DND-41 (cell line): Measurements from ENCODE around the gene AGAP9.

Experiments used
- ATAC-seq: fragments of 200-7000 bp; cut with Tn5 transposase; 3 replicates; pipeline ENCODE4 v1.9.1; 2021; ENCODE audit warnings: low read depth; ENCODE audit not compliant: insufficient read depth
- DNase-seq: peaks from one replicate; pipeline ENCODE4 v3.0.0-alpha.2; 2020
- H2AFZ ChIP-seq: 2 replicates; pipeline ENCODE4 v1.6.0; 2012; ENCODE audit warnings: low read depth, low read length
- H3K27ac ChIP-seq: 2 replicates; pipeline ENCODE4 v1.5.1; 2012; ENCODE audit warnings: low read length, inconsistent platforms
- H3K27me3 ChIP-seq: fragments of 200-600 bp; sonication (generic); 2 replicates; pipeline ENCODE4 v1.6.0; 2012; ENCODE audit warnings: low read length, mild to moderate bottlenecking, inconsistent platforms; ENCODE audit not compliant: insufficient read depth, poor library complexity
- H3K36me3 ChIP-seq: 2 replicates; pipeline ENCODE4 v1.5.1; 2012; ENCODE audit warnings: low read length, inconsistent platforms; ENCODE audit not compliant: insufficient read depth
- H3K4me1 ChIP-seq: 2 replicates; pipeline ENCODE4 v1.5.1; 2012; ENCODE audit warnings: mild to moderate bottlenecking, low read length; ENCODE audit not compliant: insufficient read depth
- H3K4me2 ChIP-seq: 2 replicates; pipeline ENCODE4 v1.6.0; 2012; ENCODE audit warnings: mild to moderate bottlenecking, moderate library complexity, low read length, inconsistent platforms; ENCODE audit not compliant: insufficient read depth
- H3K4me3 ChIP-seq, 2 experiments: fragments of 200-600 bp in 1 of 2; shearing (Covaris generic) in 1 of 2; 2 replicates each; pipeline ENCODE4 v1.5.1; 2012 to 2016; ENCODE audit warnings: inconsistent platforms in 2 of 2, low read length in 2 of 2, mild to moderate bottlenecking in 2 of 2, low read depth in 1 of 2, moderate library complexity in 1 of 2
- H3K79me2 ChIP-seq: 2 replicates; pipeline ENCODE4 v1.6.0; 2012; ENCODE audit warnings: low read length, inconsistent platforms; ENCODE audit not compliant: insufficient read depth
- H3K9ac ChIP-seq: 2 replicates; pipeline ENCODE4 v1.6.0; 2012; ENCODE audit warnings: low read depth, mild to moderate bottlenecking, inconsistent platforms, low read length, moderate library complexity
- H3K9me3 ChIP-seq: 2 replicates; pipeline ENCODE4 v1.5.1; 2012; ENCODE audit warnings: low read length, moderate library complexity, mild to moderate bottlenecking, inconsistent platforms; ENCODE audit not compliant: insufficient read depth, severe bottlenecking
- H4K20me1 ChIP-seq: 2 replicates; pipeline ENCODE4 v1.6.0; 2012; ENCODE audit warnings: low read length; ENCODE audit not compliant: insufficient read depth
- CTCF ChIP-seq: IDR thresholded peaks from 2 replicates; pipeline ENCODE4 v1.5.1; 2012; ENCODE audit warnings: borderline replicate concordance, low read length, moderate library complexity, mild to moderate bottlenecking; ENCODE audit not compliant: poor library complexity, severe bottlenecking; ENCODE audit errors: extremely low read depth
- EZH2 ChIP-seq: IDR thresholded peaks from 3 replicates; pipeline ENCODE4 v1.6.1; 2012; ENCODE audit warnings: borderline replicate concordance, low read depth, mild to moderate bottlenecking, moderate library complexity, low read length, inconsistent platforms; ENCODE audit not compliant: severe bottlenecking

The AGAP9 gene

GRCh38 chr10:47452495-47453140 lies 70.8 kb downstream of the AGAP9 start:
- DNase-seq (no peak), ATAC-seq (no peak)
- no peaks in the 10 kb centered on the region for H3K79me2 ChIP-seq
- TF ChIP-seq EZH2 (no peak), CTCF (no peak)
- H3K4me3 ChIP-seq, result no peak overlapping the region
- H3K9me3 ChIP-seq, result no peaks in the 10 kb centered on the region
- H4K20me1 ChIP-seq, result no peaks in the 10 kb centered on the region
- no peak overlapping the region for H2AFZ ChIP-seq
- H3K4me1 ChIP-seq, result no peaks in the 10 kb centered on the region
- no peak overlapping the region for H3K9ac ChIP-seq
- no peak overlapping the region for H3K4me2 ChIP-seq
- H3K27me3 ChIP-seq, result peaks cover 10% of the 10 kb centered on the region
- no peak overlapping the region for H3K27ac ChIP-seq
- H3K36me3 ChIP-seq, result no peaks in the 10 kb centered on the region

- ATAC-seq (no peak), DNase-seq (no peak)
- H4K20me1 ChIP-seq, result no peaks in the 10 kb centered on the region
- no peaks in the 10 kb centered on the region for H3K36me3 ChIP-seq
- no peaks in the 10 kb centered on the region for H3K9me3 ChIP-seq
- H3K79me2 ChIP-seq, result no peaks in the 10 kb centered on the region
- H3K27ac ChIP-seq, result no peak overlapping the region
- H3K4me3 ChIP-seq, result no peak overlapping the region
- TF ChIP-seq EZH2, result no peak
- no peak for TF ChIP-seq CTCF
- no peaks in the 10 kb centered on the region for H3K4me1 ChIP-seq
- no peak overlapping the region for H3K9ac ChIP-seq
- no peak overlapping the region for H2AFZ ChIP-seq
- no peak overlapping the region for H3K4me2 ChIP-seq
- H3K27me3 ChIP-seq, result peaks cover 10% of the 10 kb centered on the region
Measured at GRCh38 chr10:47451998-47452494, 71.4 kb downstream of the AGAP9 start.
